Measurements from ENCODE around the gene PPP2R3B. TPM values are rescaled to one million over a fixed set of nuclear protein-coding genes. Genes with fewer than 3 reads are reported as not detected.

PPP2R3B gene
- total RNA-seq, 1 donor from 2014 or later = 43.4 TPM

- Histone ChIP-seq H3K36me3 (peaks cover 0 to 24% of the 10 kb centered on the region in 2 donors), H3K4me1 (no peaks in the 10 kb centered on the region), H3K9me3 (no peaks in the 10 kb centered on the region), H3K27ac (no peak overlapping the region), H3K27me3 (no peaks in the 10 kb centered on the region), H3K4me3 (no peak overlapping the region)
- TF ChIP-seq CTCF (IDR thresholded peaks at IDR 0.05) = no peak
- intact Hi-C loops (cut with DNase I) = no loop called here
- peak in 1 of 2 donors; percentile 48 for DNase-seq (ENCODE audit: low spot score in 2 of 2)
Observed at GRCh38 chrX:340641-341423, 45.9 kb downstream of the PPP2R3B start.

GRCh38 chrX:340121-340520, 46.6 kb downstream of the PPP2R3B start:
- intact Hi-C loops (cut with DNase I) = no loop called here
- Histone ChIP-seq H3K27me3 (no peaks in the 10 kb centered on the region), H3K9me3 (no peaks in the 10 kb centered on the region), H3K36me3 (peaks cover 0 to 24% of the 10 kb centered on the region in 2 donors), H3K27ac (no peak overlapping the region), H3K4me3 (no peak overlapping the region), H3K4me1 (no peaks in the 10 kb centered on the region)
- DNase-seq (ENCODE audit: low spot score in 2 of 2) = peak in 1 of 2 donors; percentile 47
- no peak for TF ChIP-seq CTCF (IDR thresholded peaks at IDR 0.05)

GRCh38 chrX:338836-339400, 47.8 kb downstream of the PPP2R3B start:
- TF ChIP-seq CTCF (IDR thresholded peaks at IDR 0.05) = no peak
- Histone ChIP-seq H3K27me3 (no peaks in the 10 kb centered on the region), H3K4me1 (no peaks in the 10 kb centered on the region), H3K9me3 (no peaks in the 10 kb centered on the region), H3K36me3 (peaks cover 0 to 22% of the 10 kb centered on the region in 2 donors), H3K27ac (no peak overlapping the region), H3K4me3 (no peak overlapping the region)
- DNase-seq (ENCODE audit: low spot score in 2 of 2) = no peak
- intact Hi-C loops (cut with DNase I) = no loop called here

GRCh38 chrX:338281-338835, 48.3 kb downstream of the PPP2R3B start:
- no peaks in the 10 kb centered on the region for H3K9me3 ChIP-seq
- no peak overlapping the region for H3K4me3 ChIP-seq
- no peak for TF ChIP-seq CTCF (IDR thresholded peaks at IDR 0.05)
- H3K36me3 ChIP-seq = peaks cover 0 to 27% of the 10 kb centered on the region in 2 donors
- intact Hi-C loops (cut with DNase I) = no loop called here
- DNase-seq (ENCODE audit: low spot score in 2 of 2) = no peak
- no peaks in the 10 kb centered on the region for H3K4me1 ChIP-seq
- no peaks in the 10 kb centered on the region for H3K27me3 ChIP-seq
- no peak overlapping the region for H3K27ac ChIP-seq

GRCh38 chrX:337331-337831, 49.3 kb downstream of the PPP2R3B start:
- Histone ChIP-seq H3K27me3 (no peaks in the 10 kb centered on the region), H3K9me3 (no peaks in the 10 kb centered on the region), H3K36me3 (peaks cover 0 to 28% of the 10 kb centered on the region in 2 donors), H3K4me3 (no peak overlapping the region), H3K27ac (no peak overlapping the region), H3K4me1 (no peaks in the 10 kb centered on the region)
- intact Hi-C loops (cut with DNase I) = no loop called here
- no peak for DNase-seq (ENCODE audit: low spot score in 2 of 2)
- no peak for TF ChIP-seq CTCF (IDR thresholded peaks at IDR 0.05)
